Sigmoid colon (tissue), 7 donors: Measurements from ENCODE around the gene IRAG1. TPM values are rescaled to one million over a fixed set of nuclear protein-coding genes. Genes with fewer than 3 reads are reported as not detected.

Experiments used
- DNase-seq: peaks from one replicate; pipeline ENCODE4 v3.0.0-alpha.2; 2019
- H3K27ac ChIP-seq, 4 donors: fragments of 200-600 bp; sonication (generic); one replicate each; pipeline ENCODE4 v1.5.1; 2016 to 2019; ENCODE audit warnings: mild to moderate bottlenecking in 1 of 4
- H3K27me3 ChIP-seq, 3 donors: fragments of 200-600 bp; sonication (generic); one replicate each; pipeline ENCODE4 v1.5.1; 2019; ENCODE audit warnings: mild to moderate bottlenecking in 1 of 3
- H3K36me3 ChIP-seq, 4 donors: fragments of 200-600 bp; sonication (generic); one replicate each; pipeline ENCODE4 v1.5.1; 2016 to 2019
- H3K4me1 ChIP-seq, 4 donors: fragments of 200-600 bp; sonication (generic); one replicate each; pipeline ENCODE4 v1.5.1; 2017 to 2019
- H3K4me3 ChIP-seq, 4 donors: fragments of 200-600 bp; sonication (generic); one replicate each; pipeline ENCODE4 v1.5.1; 2017 to 2019; ENCODE audit warnings: mild to moderate bottlenecking in 2 of 4, moderate library complexity in 1 of 4
- H3K9me3 ChIP-seq, 4 donors: fragments of 200-600 bp in 3 of 4; sonication (generic) in 3 of 4; one replicate each; pipeline versions ENCODE4 v1.5.1 to v1.6.1; 2013 to 2019
- CTCF ChIP-seq, 4 experiments: fragments of 450-650 bp in 3 of 4; fragments of 200-600 bp in 1 of 4; IDR thresholded peaks; one replicate each; pipeline ENCODE4 v1.5.1; 2016 to 2019; ENCODE audit warnings: antibody characterized with exemption in 4 of 4, mild to moderate bottlenecking in 3 of 4, moderate library complexity in 2 of 4
- EP300 ChIP-seq, 4 donors: sonication (generic); formaldehyde crosslinking; IDR thresholded peaks; one replicate each; pipeline ENCODE4 v1.6.1; 2017; ENCODE audit warnings: antibody characterized with exemption in 4 of 4
- POLR2A ChIP-seq, 2 donors: fragments of 450-650 bp; IDR thresholded peaks; one replicate each; pipeline ENCODE4 v1.6.1; 2016; ENCODE audit warnings: antibody characterized with exemption in 2 of 2, mild to moderate bottlenecking in 2 of 2, moderate library complexity in 2 of 2
- POLR2AphosphoS5 ChIP-seq, 4 donors: sonication (generic); formaldehyde crosslinking; IDR thresholded peaks; one replicate each; pipeline ENCODE4 v1.6.1; 2017; ENCODE audit warnings: antibody characterized with exemption in 4 of 4
- WGBS, 2 donors: extraction: QIAGEN DNeasy Blood & Tissue Kit; methylation state at CpG; one replicate each; pipeline ENCODE4 v1.1.7; 2013; 5-methylcytosine and 5-hydroxymethylcytosine counted together
- intact Hi-C: fragments of 100-400 bp; cut with DNase I; formaldehyde crosslinking; loops from one replicate; pipeline ENCODE4 v1.15.1; 2023
- polyA plus RNA-seq, 3 donors: library from polyadenylated mRNA; stranded (reverse); fragments of 200-250 nt; gene quantifications; one replicate each; pipeline ENCODE4 v1.2.3, GENCODE V29; 2013
- total RNA-seq, 4 donors: library from RNA; depleted of rRNA; stranded (reverse); fragments of >200 nt; gene quantifications; one replicate each; pipeline ENCODE4 v1.1.0, GENCODE V29; 2016
- donor health status: healthy with polysubstance abuse.
- donor health status: Bipolar disorder and iron deficiency.
- donor health status: healthy.

The IRAG1 gene
- total and polyA plus RNA-seq, 7 donors: 1.8 to 153 (median 96.1) TPM

GRCh38 chr11:10708131-10708530 is 14.6 kb upstream of the IRAG1 start:
- no peak for TF ChIP-seq CTCF (IDR thresholded peaks at IDR 0.05)
- no peak for TF ChIP-seq EP300 (IDR thresholded peaks at IDR 0.05)
- TF ChIP-seq POLR2AphosphoS5 (IDR thresholded peaks at IDR 0.05): no peak
- TF ChIP-seq POLR2A (IDR thresholded peaks at IDR 0.05): no peak
- H3K27ac ChIP-seq: no peak overlapping the region
- H3K4me3 ChIP-seq: no peak overlapping the region
- H3K4me1 ChIP-seq: peaks cover 0 to 4% (median 2%) of the 10 kb centered on the region in 4 donors
- H3K36me3 ChIP-seq: no peaks in the 10 kb centered on the region
- intact Hi-C loops: no loop called here
- WGBS, 2 donors: 82 to 90% methylated on average over 3 of the region's 3 CpGs
- no peaks in the 10 kb centered on the region for H3K27me3 ChIP-seq
- DNase-seq: no peak
- H3K9me3 ChIP-seq: no peaks in the 10 kb centered on the region

GRCh38 chr11:10701982-10702381 is 8.4 kb upstream of the IRAG1 start:
- no peak overlapping the region for H3K4me3 ChIP-seq
- 80 to 87% methylated on average over 3 of the region's 3 CpGs for WGBS, 2 donors
- no peak for DNase-seq
- H3K27ac ChIP-seq: no peak overlapping the region
- peaks cover 0 to 6% (median 0%) of the 10 kb centered on the region in 4 donors for H3K4me1 ChIP-seq
- intact Hi-C loops: no loop called here
- TF ChIP-seq EP300 (IDR thresholded peaks at IDR 0.05): no peak
- TF ChIP-seq POLR2AphosphoS5 (IDR thresholded peaks at IDR 0.05): no peak
- no peak for TF ChIP-seq POLR2A (IDR thresholded peaks at IDR 0.05)
- TF ChIP-seq CTCF (IDR thresholded peaks at IDR 0.05): no peak
- no peaks in the 10 kb centered on the region for H3K36me3 ChIP-seq
- H3K9me3 ChIP-seq: no peaks in the 10 kb centered on the region
- no peaks in the 10 kb centered on the region for H3K27me3 ChIP-seq

- Histone ChIP-seq H3K4me3 (no peak overlapping the region), H3K27ac (no peak overlapping the region), H3K4me1 (peaks cover 0 to 28% (median 8%) of the 10 kb centered on the region in 4 donors), H3K36me3 (no peaks in the 10 kb centered on the region), H3K27me3 (no peaks in the 10 kb centered on the region), H3K9me3 (no peaks in the 10 kb centered on the region)
- no peak for DNase-seq
- 96% methylated on average over 3 of the region's 3 CpGs for WGBS, 2 donors
- intact Hi-C loops: no loop called here
- TF ChIP-seq CTCF (IDR thresholded peaks at IDR 0.05): no peak
- no peak for TF ChIP-seq POLR2A (IDR thresholded peaks at IDR 0.05)
- TF ChIP-seq EP300 (IDR thresholded peaks at IDR 0.05): no peak
- no peak for TF ChIP-seq POLR2AphosphoS5 (IDR thresholded peaks at IDR 0.05)
Measured at GRCh38 chr11:10699072-10699471, 5.5 kb upstream of the IRAG1 start.

GRCh38 chr11:10697323-10697620 is 3.7 kb upstream of the IRAG1 start:
- intact Hi-C loops: no loop called here
- WGBS, 2 donors: 48 to 70% methylated on average over 2 of the region's 2 CpGs
- no peaks in the 10 kb centered on the region for H3K9me3 ChIP-seq
- H3K4me1 ChIP-seq: peaks cover 0 to 34% (median 14%) of the 10 kb centered on the region in 4 donors
- H3K4me3 ChIP-seq: no peak overlapping the region
- DNase-seq: no peak
- TF ChIP-seq EP300 (IDR thresholded peaks at IDR 0.05): no peak
- TF ChIP-seq POLR2AphosphoS5 (IDR thresholded peaks at IDR 0.05): no peak
- TF ChIP-seq POLR2A (IDR thresholded peaks at IDR 0.05): no peak
- no peak for TF ChIP-seq CTCF (IDR thresholded peaks at IDR 0.05)
- H3K27me3 ChIP-seq: no peaks in the 10 kb centered on the region
- no peaks in the 10 kb centered on the region for H3K36me3 ChIP-seq
- peak overlapping the region in 3 of 4 donors; percentile 17 to 35 (median 23) for H3K27ac ChIP-seq
